SH-SY5Y (cell line): ENCODE data around the gene MZT1.

Source experiments
- GATA2 ChIP-seq: IDR thresholded peaks from 2 replicates; pipeline ENCODE4 v1.6.1; 2011; ENCODE audit warnings: mild to moderate bottlenecking, low read depth, low read length
- GATA3 ChIP-seq: IDR thresholded peaks from 2 replicates; pipeline ENCODE4 v1.6.1; 2011; ENCODE audit warnings: low read depth, mild to moderate bottlenecking, low read length, moderate library complexity

DNA sequence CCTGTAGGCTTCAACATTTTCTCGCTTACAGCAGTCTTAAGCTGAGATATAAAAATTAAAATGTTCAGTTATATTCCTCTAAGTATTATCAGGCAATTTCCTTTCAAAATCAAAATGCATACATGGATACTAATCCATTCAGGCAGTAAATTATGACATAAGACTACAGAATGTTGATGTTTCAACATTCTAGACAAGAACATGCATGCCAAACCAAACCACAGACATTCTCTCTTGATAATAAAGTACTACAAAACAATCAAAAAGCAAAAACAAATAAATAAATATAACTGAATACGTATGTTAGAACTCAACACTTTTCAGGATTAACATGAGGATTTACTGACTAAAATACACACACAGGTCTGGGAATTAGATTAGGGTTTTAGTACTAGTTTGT, 46.6 kb upstream of the MZT1 start:
- TF ChIP-seq GATA2 (no peak), GATA3 (no peak)
